OCI-LY3 (cell line): ENCODE data around the gene TYROBP.

Experiments used
- CTCF ChIP-seq: fragments of 200-600, 300-600 bp; sonication (generic); IDR thresholded peaks from 2 replicates; pipeline ENCODE4 v1.5.1; 2014; ENCODE audit warnings: antibody characterized with exemption, low read length, low read depth
- EZH2phosphoT487 ChIP-seq: fragments of 200-600 bp; shearing (Covaris generic); IDR thresholded peaks from 2 replicates; pipeline ENCODE4 v1.6.1; 2018; ENCODE audit warnings: antibody characterized with exemption, mixed run types, low read depth

- no peak for TF ChIP-seq CTCF
- TF ChIP-seq EZH2phosphoT487, result no peak
Measured at GRCh38 chr19:35905178-35905727, 2.8 kb downstream of the TYROBP start.
